Lower leg skin (tissue), 3 donors: Measurements from ENCODE around the gene SPATA13.

Source experiments
- POLR2A ChIP-seq, 2 donors: fragments of 450-650 bp; IDR thresholded peaks; one replicate each; pipeline ENCODE4 v1.6.1; 2016 to 2017; ENCODE audit warnings: antibody characterized with exemption in 2 of 2, mild to moderate bottlenecking in 1 of 2, moderate library complexity in 1 of 2
- TF ChIP-seq, protein P1 (sequence below), 3 donors: fragments of 450-650 bp; IDR thresholded peaks; one replicate each; pipeline ENCODE4 v1.5.1; 2016; ENCODE audit warnings: antibody characterized with exemption in 3 of 3, mild to moderate bottlenecking in 3 of 3, moderate library complexity in 2 of 3

DNA sequence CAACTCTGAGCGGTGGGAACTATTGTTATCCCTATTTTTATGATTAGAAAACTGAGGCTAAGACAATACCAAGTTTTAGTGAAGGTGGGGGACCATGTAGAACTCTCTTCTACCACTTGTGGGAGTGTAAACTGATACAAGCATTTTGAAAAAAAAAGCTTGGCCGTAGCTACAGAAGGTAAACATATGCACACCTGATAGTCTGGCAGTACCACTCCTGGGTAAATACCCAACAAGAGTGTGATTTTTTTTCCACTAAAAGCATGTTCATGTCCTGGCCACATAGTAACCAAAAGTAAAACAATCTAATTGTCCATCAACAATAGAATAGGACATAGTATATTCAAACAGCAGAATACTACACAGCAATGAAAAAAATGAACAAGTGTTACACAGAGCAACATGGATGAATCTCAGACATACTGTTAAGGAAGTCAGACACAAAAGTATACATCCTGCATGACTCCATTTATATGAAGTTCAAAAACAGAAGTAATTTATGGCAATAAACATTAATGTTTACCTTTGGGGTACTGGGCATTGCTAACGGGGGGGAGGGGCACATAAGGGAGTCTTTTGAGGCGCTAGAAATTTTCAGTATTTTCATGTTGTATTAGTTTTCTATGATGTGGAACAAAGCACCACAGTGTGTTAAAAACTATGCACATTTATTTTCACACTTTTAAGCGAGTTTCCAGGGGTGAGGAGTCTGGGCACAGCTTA lies 6.4 kb upstream of the SPATA13 start:
- TF ChIP-seq, protein P1, sequence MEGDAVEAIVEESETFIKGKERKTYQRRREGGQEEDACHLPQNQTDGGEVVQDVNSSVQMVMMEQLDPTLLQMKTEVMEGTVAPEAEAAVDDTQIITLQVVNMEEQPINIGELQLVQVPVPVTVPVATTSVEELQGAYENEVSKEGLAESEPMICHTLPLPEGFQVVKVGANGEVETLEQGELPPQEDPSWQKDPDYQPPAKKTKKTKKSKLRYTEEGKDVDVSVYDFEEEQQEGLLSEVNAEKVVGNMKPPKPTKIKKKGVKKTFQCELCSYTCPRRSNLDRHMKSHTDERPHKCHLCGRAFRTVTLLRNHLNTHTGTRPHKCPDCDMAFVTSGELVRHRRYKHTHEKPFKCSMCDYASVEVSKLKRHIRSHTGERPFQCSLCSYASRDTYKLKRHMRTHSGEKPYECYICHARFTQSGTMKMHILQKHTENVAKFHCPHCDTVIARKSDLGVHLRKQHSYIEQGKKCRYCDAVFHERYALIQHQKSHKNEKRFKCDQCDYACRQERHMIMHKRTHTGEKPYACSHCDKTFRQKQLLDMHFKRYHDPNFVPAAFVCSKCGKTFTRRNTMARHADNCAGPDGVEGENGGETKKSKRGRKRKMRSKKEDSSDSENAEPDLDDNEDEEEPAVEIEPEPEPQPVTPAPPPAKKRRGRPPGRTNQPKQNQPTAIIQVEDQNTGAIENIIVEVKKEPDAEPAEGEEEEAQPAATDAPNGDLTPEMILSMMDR (IDR thresholded peaks at IDR 0.05), result no peak
- TF ChIP-seq POLR2A (IDR thresholded peaks at IDR 0.05), result no peak
